WTC11 (cell line): Measurements from ENCODE around the gene ALS2. TPM values are rescaled to one million over a fixed set of nuclear protein-coding genes. Genes with fewer than 3 reads are reported as not detected.

Experiments used
- ATAC-seq: fragments of 200-7000 bp; cut with Tn5 transposase; 2 replicates; pipeline ENCODE4 v1.10.0; 2021; ENCODE audit warnings: mild to moderate bottlenecking, moderate library complexity
- CTCF ChIA-PET: fragments of 300-600 bp; sonication (Branson Sonifier 250); formaldehyde crosslinking; loops from one replicate; lab custom pipeline; 2021; ENCODE audit warnings: antibody characterized with exemption; lab: Charles Lee
- POLR2A ChIA-PET: fragments of 350-600 bp; sonication (Branson Sonifier 250); formaldehyde crosslinking; loops from one replicate; lab custom pipeline; 2021; ENCODE audit warnings: antibody characterized with exemption; lab: Charles Lee
- DNase-seq: peaks from one replicate; pipeline ENCODE4 v3.0.0; 2021; ENCODE audit warnings: low spot score
- H3K27ac Mint-ChIP-seq: 2 replicates; pipeline ENCODE4 v1.8.0; 2021; ENCODE audit warnings: mixed read lengths
- H3K27me3 Mint-ChIP-seq: 2 replicates; pipeline ENCODE4 v1.8.0; 2021; ENCODE audit warnings: low read depth, mild to moderate bottlenecking, moderate library complexity, mixed read lengths
- H3K36me3 Mint-ChIP-seq: 2 replicates; pipeline ENCODE4 v1.8.0; 2021; ENCODE audit warnings: mixed read lengths
- H3K4me1 Mint-ChIP-seq: 2 replicates; pipeline ENCODE4 v1.8.0; 2022; ENCODE audit warnings: mixed read lengths
- H3K4me3 Mint-ChIP-seq: 2 replicates; pipeline ENCODE4 v1.8.0; 2021; ENCODE audit warnings: mild to moderate bottlenecking, moderate library complexity, mixed read lengths
- H3K9me3 Mint-ChIP-seq: 2 replicates; pipeline ENCODE4 v1.8.0; 2021; ENCODE audit warnings: mixed read lengths
- ATF3 ChIP-seq: sonication (generic); formaldehyde crosslinking; conservative IDR thresholded peaks from 2 replicates; pipeline ENCODE4 v1.8.1; 2022; ENCODE audit warnings: mild to moderate bottlenecking, missing genetic modification reagents
- CREB1 ChIP-seq: sonication (generic); formaldehyde crosslinking; IDR thresholded peaks from 2 replicates; pipeline ENCODE4 v1.8.0; 2023; ENCODE audit warnings: mild to moderate bottlenecking, missing genetic modification reagents
- E2F5 ChIP-seq: sonication (generic); formaldehyde crosslinking; IDR thresholded peaks from 2 replicates; pipeline ENCODE4 v1.8.1; 2022; ENCODE audit warnings: mild to moderate bottlenecking, moderate library complexity, missing genetic modification reagents
- ERG ChIP-seq: fragments of 250-450 bp; sonication (Bioruptor Pico); IDR thresholded peaks from 2 replicates; pipeline ENCODE4 v1.8.0; 2021; ENCODE audit warnings: mild to moderate bottlenecking
- FOXP4 ChIP-seq: sonication (generic); formaldehyde crosslinking; IDR thresholded peaks from 2 replicates; pipeline ENCODE4 v1.8.0; 2022; ENCODE audit warnings: mild to moderate bottlenecking, missing genetic modification reagents
- GTF2I ChIP-seq: fragments of 250-450 bp; sonication (Bioruptor Pico); conservative IDR thresholded peaks from 2 replicates; pipeline ENCODE4 v1.4.0; 2021; ENCODE audit warnings: mild to moderate bottlenecking
- JAZF1 ChIP-seq: fragments of 250-450 bp; sonication (Bioruptor Pico); IDR thresholded peaks from 2 replicates; pipeline ENCODE4 v1.9.0; 2021; ENCODE audit warnings: moderate library complexity, mild to moderate bottlenecking, inconsistent platforms
- MXD4 ChIP-seq: fragments of 250-450 bp; sonication (Bioruptor Pico); IDR thresholded peaks from 2 replicates; pipeline ENCODE4 v1.8.0; 2021; ENCODE audit warnings: mild to moderate bottlenecking, moderate library complexity, borderline replicate concordance
- MYBL2 ChIP-seq: sonication (generic); formaldehyde crosslinking; IDR thresholded peaks from 2 replicates; pipeline ENCODE4 v1.8.1; 2023; ENCODE audit warnings: mild to moderate bottlenecking, moderate library complexity, missing genetic modification reagents
- NFATC4 ChIP-seq: fragments of 250-450 bp; sonication (Bioruptor Pico); IDR thresholded peaks from 2 replicates; pipeline ENCODE4 v1.9.0; 2021; ENCODE audit warnings: mild to moderate bottlenecking
- NFYB ChIP-seq: sonication (generic); formaldehyde crosslinking; conservative IDR thresholded peaks from 2 replicates; pipeline ENCODE4 v1.8.0; 2022; ENCODE audit warnings: low read depth, missing genetic modification reagents
- PRDM15 ChIP-seq: sonication (generic); formaldehyde crosslinking; IDR thresholded peaks from 2 replicates; pipeline ENCODE4 v1.8.0; 2022; ENCODE audit warnings: missing genetic modification reagents
- PRRX2 ChIP-seq: fragments of 250-450 bp; sonication (Bioruptor Pico); IDR thresholded peaks from 2 replicates; pipeline ENCODE4 v1.8.0; 2021; ENCODE audit warnings: mild to moderate bottlenecking
- TCF7 ChIP-seq: sonication (generic); formaldehyde crosslinking; IDR thresholded peaks from 2 replicates; pipeline ENCODE4 v1.8.0; 2022; ENCODE audit warnings: mild to moderate bottlenecking, low read depth, missing genetic modification reagents, moderate library complexity
- TEAD1 ChIP-seq: sonication (generic); formaldehyde crosslinking; IDR thresholded peaks from 2 replicates; pipeline ENCODE4 v1.8.0; 2022; ENCODE audit warnings: mild to moderate bottlenecking, missing genetic modification reagents
- TEAD4 ChIP-seq: sonication (generic); formaldehyde crosslinking; IDR thresholded peaks from 2 replicates; pipeline ENCODE4 v1.8.0; 2022; ENCODE audit warnings: mild to moderate bottlenecking, missing genetic modification reagents
- USF1 ChIP-seq: sonication (generic); formaldehyde crosslinking; IDR thresholded peaks from 2 replicates; pipeline ENCODE4 v1.8.0; 2022; ENCODE audit warnings: mild to moderate bottlenecking, missing genetic modification reagents
- USF2 ChIP-seq: sonication (generic); formaldehyde crosslinking; IDR thresholded peaks from 2 replicates; pipeline ENCODE4 v1.8.1; 2023; ENCODE audit warnings: mild to moderate bottlenecking, missing genetic modification reagents, moderate library complexity
- ZNF219 ChIP-seq: sonication (generic); formaldehyde crosslinking; IDR thresholded peaks from 2 replicates; pipeline ENCODE4 v1.8.0; 2023; ENCODE audit warnings: missing genetic modification reagents, mild to moderate bottlenecking, borderline replicate concordance
- ZNF263 ChIP-seq: sonication (generic); formaldehyde crosslinking; IDR thresholded peaks from 2 replicates; pipeline ENCODE4 v1.8.1; 2022; ENCODE audit warnings: low read depth, mild to moderate bottlenecking, moderate library complexity, missing genetic modification reagents
- ZNF416 ChIP-seq: fragments of 250-450 bp; sonication (Bioruptor Pico); IDR thresholded peaks from 2 replicates; pipeline ENCODE4 v1.9.0; 2021; ENCODE audit warnings: mild to moderate bottlenecking, inconsistent platforms
- ZNF671 ChIP-seq: fragments of 250-450 bp; sonication (Bioruptor Pico); IDR thresholded peaks from 2 replicates; pipeline ENCODE4 v1.8.0; 2021; ENCODE audit warnings: mild to moderate bottlenecking
- total RNA-seq: library from RNA; stranded (reverse); gene quantifications from 3 replicates; pipeline ENCODE4 v1.2.3, GENCODE V29; 2021

ALS2 gene
- total RNA-seq, 1 experiment from 2014 or later: 30.5 TPM

GRCh38 chr2:201824212-201824611 lies 43.5 kb upstream of the ALS2 start:
- ChIA-PET CTCF (no interaction called here), POLR2A (no interaction called here)
- Mint-ChIP-seq H3K36me3 (no peaks in the 10 kb centered on the region), H3K27me3 (no peaks in the 10 kb centered on the region; the same call in 1 of the 2 replicates), H3K4me1 (0 out of 2 replicates have a peak, but pooled peaks cover 7% of the 10 kb centered on the region), H3K9me3 (no peaks in the 10 kb centered on the region), H3K4me3 (no peak overlapping the region), H3K27ac (no peak overlapping the region)
- ATAC-seq (no peak), DNase-seq (no peak)
- TF ChIP-seq PRDM15 (no peak), MYBL2 (no peak), ZNF263 (CRISPR knock-in tag) (no peak), ZNF219 (CRISPR knock-in tag) (no peak), NFATC4 (no peak), TEAD1 (no peak), ZNF416 (no peak), FOXP4 (CRISPR knock-in tag) (no peak), E2F5 (CRISPR knock-in tag) (no peak)

- Mint-ChIP-seq H3K4me3 (no peak overlapping the region), H3K4me1 (0 out of 2 replicates have a peak, but pooled peaks cover 7% of the 10 kb centered on the region), H3K36me3 (peaks cover 10% of the 10 kb centered on the region), H3K9me3 (peaks cover 23% of the 10 kb centered on the region), H3K27me3 (0 out of 2 replicates have a peak, but pooled peaks cover 2% of the 10 kb centered on the region), H3K27ac (no peak overlapping the region)
- POLR2A ChIA-PET: interaction anchor here (0.6 to 1.0 kb wide), 2 partner anchors 11 to 428 kb away, joined by 4 read pairs; no protein-coding TSS in a partner anchor
- ATAC-seq: peak; percentile 93
- CTCF ChIA-PET: no interaction called here
- no peak for DNase-seq
- TF ChIP-seq GTF2I (no peak), NFYB (CRISPR knock-in tag) (peak; percentile 30; the same call in 1 of the 2 replicates), USF2 (CRISPR knock-in tag) (peak; percentile 85), USF1 (peak; percentile 74)
Observed at GRCh38 chr2:201821080-201821479, 40.3 kb upstream of the ALS2 start.

- Mint-ChIP-seq H3K27ac (no peak overlapping the region; the same call in 1 of the 2 replicates), H3K9me3 (peaks cover 24% of the 10 kb centered on the region), H3K27me3 (0 out of 2 replicates have a peak, but pooled peaks cover 2% of the 10 kb centered on the region), H3K4me3 (no peak overlapping the region), H3K36me3 (peaks cover 10% of the 10 kb centered on the region), H3K4me1 (0 out of 2 replicates have a peak, but pooled peaks cover 7% of the 10 kb centered on the region)
- no peak for ATAC-seq
- POLR2A ChIA-PET: interaction anchor here (1.0 kb wide), 1 partner anchor 10 kb away, joined by 4 read pairs; no protein-coding TSS in a partner anchor
- CTCF ChIA-PET: no interaction called here
- no peak for DNase-seq
- TF ChIP-seq TCF7 (CRISPR knock-in tag) (no peak), MXD4 (no peak), ZNF671 (CRISPR knock-in tag) (no peak), ATF3 (no peak), JAZF1 (CRISPR knock-in tag) (no peak), PRRX2 (no peak), TEAD4 (no peak), ERG (CRISPR knock-in tag) (no peak), CREB1 (CRISPR knock-in tag) (no peak)
Observed at GRCh38 chr2:201820383-201821007, 39.8 kb upstream of the ALS2 start.
